ENCODE results near the gene GBP3.

GRCh38 chr1:89001510-89001909 is 21.2 kb downstream of the GBP3 start:
- no peak for TF ChIP-seq CTCF (IDR thresholded peaks at IDR 0.05)
- TF ChIP-seq POLR2A (IDR thresholded peaks at IDR 0.05): no peak
- no peak for TF ChIP-seq EP300 (IDR thresholded peaks at IDR 0.05)
- TF ChIP-seq POLR2AphosphoS5 (IDR thresholded peaks at IDR 0.05): no peak

Data from stomach (tissue), 4 donors.